Spinal cord (tissue), 10 donors: ENCODE data around the gene MAG. TPM values are rescaled to one million over a fixed set of nuclear protein-coding genes. Genes with fewer than 3 reads are reported as not detected.

Source experiments
- DNase-seq, 6 donors: peaks; one replicate each; pipeline versions ENCODE4 v3.0.0 to v3.0.0-alpha.2; 2013 to 2015; ENCODE audit warnings: low spot score in 6 of 6, low read depth in 4 of 6
- H3K27ac ChIP-seq: one replicate; pipeline ENCODE4 v1.5.1; 2013; ENCODE audit warnings: low read depth, low read length, control low read depth
- H3K27me3 ChIP-seq: one replicate; pipeline ENCODE4 v1.6.1; 2013; ENCODE audit warnings: low read length; ENCODE audit not compliant: control insufficient read depth, insufficient read depth
- H3K36me3 ChIP-seq: one replicate; pipeline ENCODE4 v1.6.1; 2013; ENCODE audit warnings: low read length; ENCODE audit not compliant: control insufficient read depth, insufficient read depth
- H3K4me1 ChIP-seq: one replicate; pipeline ENCODE4 v1.6.1; 2013; ENCODE audit warnings: low read length; ENCODE audit not compliant: control insufficient read depth, insufficient read depth
- H3K4me3 ChIP-seq: one replicate; pipeline ENCODE4 v1.5.1; 2013; ENCODE audit warnings: low read depth, low read length, control low read depth
- H3K9me3 ChIP-seq: one replicate; pipeline ENCODE4 v1.6.1; 2013; ENCODE audit warnings: low read length; ENCODE audit not compliant: control insufficient read depth, insufficient read depth
- WGBS: methylation state at CpG from one replicate; pipeline ENCODE4 v1.1.5; 2013; ENCODE audit warnings: missing lambda C conversion rate; ENCODE audit not compliant: insufficient coverage; 5-methylcytosine and 5-hydroxymethylcytosine counted together
- polyA plus RNA-seq, 2 donors: library from polyadenylated mRNA; unstranded; fragments of 120-200 nt; gene quantifications; one replicate each; pipeline ENCODE4 v1.2.1, GENCODE V29; 2013; ENCODE audit not compliant: insufficient read length in 2 of 2
- total RNA-seq, 2 donors: library from RNA; depleted of rRNA in 1 of 2; stranded (reverse); fragments of 120-200 nt in 1 of 2; fragments of >200 nt in 1 of 2; gene quantifications; one replicate each; pipeline versions ENCODE4 v1.2.3 to v1.2.4, GENCODE V29; 2013 to 2014
- donor health status: healthy.

MAG gene
- total and polyA plus RNA-seq, 4 donors = 83.5 to 261 (median 232) TPM

DNA sequence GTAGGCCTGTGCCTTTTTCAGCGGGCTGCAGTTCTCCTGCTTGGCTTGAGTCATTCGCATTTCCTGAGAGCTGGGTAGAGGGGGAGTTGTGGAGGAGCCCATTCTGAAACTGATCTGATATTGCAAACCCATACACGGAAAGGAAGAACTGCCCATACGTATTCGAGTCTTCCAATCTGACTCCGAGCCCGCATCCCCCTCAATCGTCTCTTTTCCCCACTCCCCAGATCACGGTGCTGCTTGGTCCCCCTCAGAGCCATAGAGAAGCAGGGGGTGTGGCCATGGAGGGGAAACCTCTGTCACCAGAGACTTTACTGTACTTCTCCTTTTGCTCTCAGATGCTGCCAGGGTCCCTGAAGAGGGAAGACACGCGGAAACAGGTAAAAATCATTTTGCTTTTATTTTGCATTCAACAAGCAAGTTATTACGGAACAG, 36.9 kb downstream of the MAG start, which contains the start of gene CD22:
TSS of gene CD22 (plus strand) at position 337 of the 435 bp plus-strand sequence. CDS start 2,854 bp downstream, outside the sequence.
- no peaks in the 10 kb centered on the region for H3K27me3 ChIP-seq
- no peak for DNase-seq
- H3K4me1 ChIP-seq = no peaks in the 10 kb centered on the region
- no peak within 1 kb of the TSS for H3K4me3 ChIP-seq
- no peaks in the 10 kb centered on the region for H3K9me3 ChIP-seq
- H3K27ac ChIP-seq = no peak within 1 kb of the TSS
- no peaks in the 10 kb centered on the region for H3K36me3 ChIP-seq
- 93% methylated on average over 3 of the region's 12 CpGs for WGBS

GRCh38 chr19:35329323-35329722, 37.4 kb downstream of the MAG start:
- Histone ChIP-seq H3K9me3 (no peaks in the 10 kb centered on the region), H3K27me3 (no peaks in the 10 kb centered on the region), H3K36me3 (no peaks in the 10 kb centered on the region), H3K27ac (no peak overlapping the region), H3K4me3 (no peak overlapping the region), H3K4me1 (no peaks in the 10 kb centered on the region)
- DNase-seq = no peak
- WGBS = 82% methylated on average over 4 of the region's 4 CpGs

- Histone ChIP-seq H3K27ac (no peak overlapping the region), H3K27me3 (no peaks in the 10 kb centered on the region)
- WGBS = 67% methylated on average over 4 of the region's 7 CpGs
Measured at GRCh38 chr19:35330475-35330874, 38.5 kb downstream of the MAG start.

DNA sequence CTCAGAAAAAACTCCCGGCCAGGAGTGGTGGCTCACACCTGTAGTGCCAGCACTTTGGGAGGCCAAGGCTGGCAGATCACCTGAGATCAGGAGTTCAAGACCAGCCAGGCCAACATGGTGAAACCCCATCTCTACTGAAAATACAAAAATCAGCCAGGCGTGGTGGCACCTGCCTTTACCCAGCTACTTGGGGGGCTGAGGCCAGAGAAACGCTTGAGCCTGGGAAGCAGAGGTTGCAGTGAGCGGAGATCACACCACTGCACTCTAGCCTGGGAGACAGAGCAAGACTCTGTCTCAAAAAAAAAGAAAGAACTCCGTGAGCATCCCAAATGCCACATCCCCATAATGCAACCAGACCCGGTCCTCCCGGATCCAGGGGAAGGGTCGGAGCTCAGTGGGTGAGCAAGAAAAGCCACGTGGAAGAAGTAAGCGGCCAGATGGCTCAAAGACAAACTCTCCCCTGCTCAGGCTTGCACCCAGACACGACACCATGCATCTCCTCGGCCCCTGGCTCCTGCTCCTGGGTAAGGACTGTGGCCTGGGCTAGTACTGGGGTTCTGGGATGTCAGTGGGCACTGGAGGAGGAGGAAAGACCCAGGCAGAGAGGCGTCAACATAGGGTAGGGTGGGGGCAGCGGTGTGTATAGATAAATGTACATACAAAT, 39.7 kb downstream of the MAG start:
- 77% methylated on average over 9 of the region's 14 CpGs for WGBS
- Histone ChIP-seq H3K36me3 (no peaks in the 10 kb centered on the region), H3K4me1 (no peaks in the 10 kb centered on the region), H3K9me3 (no peaks in the 10 kb centered on the region), H3K27me3 (no peaks in the 10 kb centered on the region), H3K4me3 (no peak overlapping the region), H3K27ac (no peak overlapping the region)
- no peak for DNase-seq

More at GRCh38 chr19:35330475-35330874, 38.5 kb downstream of the MAG start:
- H3K4me1 ChIP-seq = no peaks in the 10 kb centered on the region
- no peaks in the 10 kb centered on the region for H3K36me3 ChIP-seq
- H3K4me3 ChIP-seq = no peak overlapping the region
- DNase-seq = no peak
- H3K9me3 ChIP-seq = no peaks in the 10 kb centered on the region

- 93% methylated on average over 12 of the region's 12 CpGs for WGBS
- no peak for DNase-seq
- H3K27ac ChIP-seq = no peak overlapping the region
- H3K4me1 ChIP-seq = no peaks in the 10 kb centered on the region
- H3K9me3 ChIP-seq = no peaks in the 10 kb centered on the region
- H3K36me3 ChIP-seq = no peaks in the 10 kb centered on the region
- no peak overlapping the region for H3K4me3 ChIP-seq
- H3K27me3 ChIP-seq = no peaks in the 10 kb centered on the region
Measured at GRCh38 chr19:35332817-35333216, 40.9 kb downstream of the MAG start.

DNA sequence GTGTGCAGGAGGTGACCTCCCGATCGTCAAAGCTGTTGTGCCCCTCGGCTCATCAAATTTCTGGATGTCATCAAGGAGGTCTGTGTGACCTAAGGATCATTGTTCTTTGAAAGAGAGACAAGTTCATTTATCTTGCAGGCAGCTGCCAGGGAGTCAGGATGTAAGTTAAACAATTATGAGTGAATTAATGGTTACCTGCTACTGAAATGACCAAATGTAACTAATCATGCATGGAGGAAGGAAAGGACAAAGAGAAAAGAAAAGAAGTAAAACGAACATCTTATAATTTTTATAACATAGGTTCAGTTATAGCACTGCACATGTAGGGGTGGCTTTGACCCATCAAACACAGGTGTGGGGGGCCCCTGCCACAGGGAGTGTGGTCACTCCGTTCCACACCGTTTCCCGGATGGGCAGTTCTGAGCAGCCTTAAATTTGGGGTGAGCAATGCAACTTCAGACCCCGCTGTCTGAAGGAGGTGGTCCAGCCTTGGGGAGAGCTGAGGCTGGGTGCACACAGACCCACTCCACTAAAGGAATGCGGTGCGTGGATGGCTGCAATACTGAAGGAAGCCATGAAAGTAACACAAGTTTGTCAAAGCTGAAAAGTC, 42.3 kb downstream of the MAG start:
- H3K36me3 ChIP-seq = no peaks in the 10 kb centered on the region
- no peak for DNase-seq
- no peaks in the 10 kb centered on the region for H3K4me1 ChIP-seq
- H3K27ac ChIP-seq = no peak overlapping the region
- H3K27me3 ChIP-seq = no peaks in the 10 kb centered on the region
- 81% methylated on average over 7 of the region's 10 CpGs for WGBS
- no peak overlapping the region for H3K4me3 ChIP-seq
- H3K9me3 ChIP-seq = no peaks in the 10 kb centered on the region

DNA sequence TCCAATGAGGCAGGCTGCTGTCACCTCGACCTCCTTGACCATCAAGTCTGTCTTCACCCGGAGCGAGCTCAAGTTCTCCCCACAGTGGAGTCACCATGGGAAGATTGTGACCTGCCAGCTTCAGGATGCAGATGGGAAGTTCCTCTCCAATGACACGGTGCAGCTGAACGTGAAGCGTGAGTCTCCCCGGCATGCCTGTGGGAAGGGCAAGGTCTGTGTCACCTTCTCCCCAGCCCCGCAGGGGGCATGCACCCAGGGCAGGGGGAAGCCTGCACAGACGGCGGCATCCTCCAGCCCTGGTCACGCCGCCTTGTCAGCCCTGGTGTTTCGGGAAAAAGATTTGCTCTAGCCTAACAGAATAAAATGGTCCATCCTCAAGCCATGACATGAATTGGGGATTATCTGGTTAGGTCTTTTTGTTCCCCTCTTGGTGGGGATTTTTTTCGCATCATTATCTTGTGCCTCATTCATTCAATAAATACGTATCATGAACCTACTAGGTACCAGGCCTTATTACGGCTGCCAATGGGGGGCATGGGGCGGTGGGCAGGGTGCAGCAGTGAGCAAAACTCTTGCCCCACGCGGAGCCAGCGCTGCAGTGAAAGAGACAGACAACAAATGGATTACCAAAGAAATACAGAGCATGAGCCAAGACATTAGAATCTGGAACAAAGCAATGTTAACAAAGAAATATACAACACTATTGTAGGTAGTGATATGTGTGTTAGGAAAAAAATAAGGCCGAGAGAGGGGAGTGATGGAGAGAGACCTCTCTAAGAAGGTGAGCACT, 44.4 kb downstream of the MAG start:
- WGBS = 84% methylated on average over 13 of the region's 21 CpGs
- H3K36me3 ChIP-seq = no peaks in the 10 kb centered on the region
- H3K27me3 ChIP-seq = no peaks in the 10 kb centered on the region
- no peak for DNase-seq
- H3K4me1 ChIP-seq = no peaks in the 10 kb centered on the region
- H3K27ac ChIP-seq = no peak overlapping the region
- H3K4me3 ChIP-seq = no peak overlapping the region
- H3K9me3 ChIP-seq = no peaks in the 10 kb centered on the region

DNA sequence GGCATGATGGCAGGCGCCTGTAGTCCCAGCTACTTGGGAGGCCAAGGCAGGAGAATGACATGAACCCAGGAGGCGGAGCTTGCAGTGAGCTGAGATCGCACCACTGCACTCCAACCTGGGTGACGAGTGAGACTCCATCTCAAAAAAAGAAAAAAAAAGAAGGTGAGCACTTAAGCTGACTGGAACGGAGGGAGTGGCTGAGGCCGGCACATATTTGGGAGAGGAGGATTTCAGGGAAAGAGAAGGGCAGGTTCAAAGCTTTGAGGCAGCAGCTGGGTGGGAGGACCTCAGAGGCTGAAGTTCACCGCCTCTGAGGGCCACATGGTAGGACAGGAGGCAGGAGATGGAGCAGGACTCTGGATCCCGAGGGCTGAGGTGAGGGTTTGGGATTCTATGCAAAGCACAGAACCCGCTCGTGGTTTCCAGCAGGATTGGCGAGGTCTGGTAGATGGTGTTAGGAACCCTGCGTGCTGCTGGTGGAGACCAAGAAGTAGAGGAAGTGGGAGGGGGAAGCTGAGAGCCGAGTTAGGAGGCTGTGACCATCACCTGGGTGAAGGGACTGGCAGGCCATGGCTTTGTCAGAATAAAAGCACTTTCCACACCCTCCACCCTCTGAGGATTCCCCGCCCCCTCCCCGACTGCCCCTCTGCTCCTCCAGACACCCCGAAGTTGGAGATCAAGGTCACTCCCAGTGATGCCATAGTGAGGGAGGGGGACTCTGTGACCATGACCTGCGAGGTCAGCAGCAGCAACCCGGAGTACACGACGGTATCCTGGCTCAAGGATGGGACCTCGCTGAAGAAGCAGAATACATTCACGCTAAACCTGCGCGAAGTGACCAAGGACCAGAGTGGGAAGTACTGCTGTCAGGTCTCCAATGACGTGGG, 45.4 kb downstream of the MAG start:
- WGBS = 84% methylated on average over 17 of the region's 25 CpGs
- no peak overlapping the region for H3K27ac ChIP-seq
- H3K4me1 ChIP-seq = no peaks in the 10 kb centered on the region
- no peak for DNase-seq
- H3K4me3 ChIP-seq = no peak overlapping the region
- H3K27me3 ChIP-seq = no peaks in the 10 kb centered on the region
- H3K36me3 ChIP-seq = no peaks in the 10 kb centered on the region
- no peaks in the 10 kb centered on the region for H3K9me3 ChIP-seq

DNA sequence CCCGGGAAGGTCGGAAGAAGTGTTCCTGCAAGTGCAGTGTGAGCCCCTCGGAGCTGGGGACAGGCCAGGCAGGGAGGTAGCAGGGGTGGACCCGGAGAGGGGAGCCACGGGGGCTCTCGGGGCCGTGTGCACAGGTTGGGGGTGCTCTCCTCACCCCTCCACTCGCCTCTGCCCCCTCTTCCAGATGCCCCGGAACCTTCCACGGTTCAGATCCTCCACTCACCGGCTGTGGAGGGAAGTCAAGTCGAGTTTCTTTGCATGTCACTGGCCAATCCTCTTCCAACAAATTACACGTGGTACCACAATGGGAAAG, 46.0 kb downstream of the MAG start:
- WGBS = 85% methylated on average over 6 of the region's 13 CpGs
- Histone ChIP-seq H3K9me3 (no peaks in the 10 kb centered on the region), H3K27me3 (no peaks in the 10 kb centered on the region), H3K4me3 (no peak overlapping the region), H3K36me3 (no peaks in the 10 kb centered on the region), H3K4me1 (no peaks in the 10 kb centered on the region), H3K27ac (no peak overlapping the region)
- DNase-seq = no peak
